Pancreas (tissue), 10 donors: Measurements from ENCODE around the gene C1orf115. TPM values are rescaled to one million over a fixed set of nuclear protein-coding genes. Genes with fewer than 3 reads are reported as not detected.
A peak's percentile ranks its signal among the peaks of the same experiment; 100 is the strongest.
"Not testable (repeated sequence)": the region's sequence is repeated elsewhere in the genome, so short reads cannot be mapped to it uniquely, and the experiment has no call there.

Experiments used
- ATAC-seq, 4 donors: fragments of 200-7000 bp; cut with Tn5 transposase; one replicate each; pipeline versions ENCODE4 v1.8.0 to v1.9.1; 2020; ENCODE audit warnings: mild to moderate bottlenecking in 4 of 4, moderate library complexity in 4 of 4
- DNase-seq, 6 donors: peaks; one replicate each; pipeline ENCODE4 v3.0.0-alpha.2; 2020
- FAIRE-seq: peaks from 2 replicates; lab custom pipeline; 2012; peaks lifted over from hg19 to GRCh38; lab: Jason Lieb, UNC
- H3K27ac ChIP-seq, 4 donors: fragments of 200-600 bp; sonication (generic); 1 replicate in 3 of 4; 2 replicates in 1 of 4; pipeline versions ENCODE4 v1.5.0 to v1.8.0; 2020
- H3K27me3 ChIP-seq, 4 donors: fragments of 200-600 bp; one replicate each; pipeline ENCODE4 v1.8.0; 2021
- H3K36me3 ChIP-seq, 3 donors: fragments of 200-600 bp; sonication (generic) in 1 of 3; one replicate each; pipeline versions ENCODE4 v1.5.0 to v1.8.0; 2020 to 2021
- H3K4me1 ChIP-seq, 3 donors: fragments of 200-600 bp; one replicate each; pipeline ENCODE4 v1.8.0; 2021
- H3K4me3 ChIP-seq, 4 donors: fragments of 200-600 bp; sonication (generic) in 2 of 4; one replicate each; pipeline versions ENCODE4 v1.5.0 to v1.8.0; 2020 to 2021
- H3K9me3 ChIP-seq, 4 donors: fragments of 200-600 bp; one replicate each; pipeline ENCODE4 v1.8.0; 2021
- CTCF ChIP-seq, 4 donors: fragments of 200-600 bp; sonication (generic) in 3 of 4; IDR thresholded peaks; one replicate each; pipeline versions ENCODE4 v1.5.0 to v1.8.0; 2021; ENCODE audit warnings: antibody characterized with exemption in 4 of 4
- WGBS, 2 donors: extraction: QIAGEN DNeasy Blood & Tissue Kit; methylation state at CpG; one replicate each; pipeline ENCODE4 v1.1.7; 2013; 5-methylcytosine and 5-hydroxymethylcytosine counted together
- intact Hi-C, 3 donors: fragments of 100-400 bp; cut with DNase I; formaldehyde crosslinking; loops; one replicate each; pipeline versions ENCODE4 v1.11.1 to v1.14.2; 2022
- polyA plus RNA-seq, 2 donors: library from polyadenylated mRNA; stranded (reverse); fragments of 200-250 nt; gene quantifications; one replicate each; pipeline ENCODE4 v1.2.3, GENCODE V29; 2013
- total RNA-seq, 6 donors: library from RNA; stranded (reverse); fragmentation: NEBNext Ultra II Directional in 4 of 6; extraction: Animal tissue kit (Norgen Biotek cat#: 25700) in 4 of 6; gene quantifications; one replicate each; pipeline versions ENCODE4 v1.2.1 to v1.2.4, GENCODE V29; 2021 to 2023
- donor health status: healthy with polysubstance abuse.
- donor health status: DM: no; HTN: no; CAD: no; lungs with moderate emphysema.
- donor health status: DM: no; HTN: no; CAD: no.
- donor health status: control.
- donor health status: control.
- donor health status: Bipolar disorder and iron deficiency.
- donor health status: DM: yes; HTN: yes; CAD: no.
- donor health status: DM: no; HTN: no; CAD: no.
- donor health status: DM: no; HTN: no; CAD: no.
- donor health status: DM: yes; HTN: yes; CAD: no.

Gene C1orf115
- total and polyA plus RNA-seq, 8 donors = 5.0 to 17.0 (median 7.4) TPM

- no peaks in the 10 kb centered on the region for H3K9me3 ChIP-seq
- H3K36me3 ChIP-seq = no peaks in the 10 kb centered on the region
- TF ChIP-seq CTCF (IDR thresholded peaks at IDR 0.05) = no peak
- intact Hi-C loops = no loop called here
- peak in 1 of 6 donors; percentile 61 for DNase-seq
- ATAC-seq = peak; percentile 26 to 78 (median 61)
- FAIRE-seq = no peak
- H3K27me3 ChIP-seq = no peaks in the 10 kb centered on the region
- no peak overlapping the region for H3K4me3 ChIP-seq
- H3K27ac ChIP-seq = peak overlapping the region in 1 of 4 donors; percentile 40
- WGBS, 2 donors = 54% methylated on average over 9 of the region's 9 CpGs
- peaks cover 4 to 24% (median 18%) of the 10 kb centered on the region in 3 donors for H3K4me1 ChIP-seq
Measured at GRCh38 chr1:220711056-220711809, 21.1 kb downstream of the C1orf115 start.

- H3K36me3 ChIP-seq, FAIRE-seq, H3K4me3 ChIP-seq, intact Hi-C loops, H3K27ac ChIP-seq, H3K9me3 ChIP-seq, H3K4me1 ChIP-seq, ATAC-seq, DNase-seq, H3K27me3 ChIP-seq: not testable (repeated sequence)
- whole genome bisulfite sequencing, 2 donors = 96 to 98% methylated on average over 5 of the region's 5 CpGs
Measured at GRCh38 chr1:220715986-220716385, 25.8 kb downstream of the C1orf115 start.

- no peak for FAIRE-seq
- intact Hi-C loops = no loop called here
- DNase-seq = no peak
- H3K9me3 ChIP-seq = no peaks in the 10 kb centered on the region
- H3K27me3 ChIP-seq = no peaks in the 10 kb centered on the region
- no peak for TF ChIP-seq CTCF (IDR thresholded peaks at IDR 0.05)
- H3K4me3 ChIP-seq = no peak overlapping the region
- no peaks in the 10 kb centered on the region for H3K4me1 ChIP-seq
- no peak overlapping the region for H3K27ac ChIP-seq
- WGBS, 2 donors = 86% methylated on average over 20 of the region's 20 CpGs
- no peak for ATAC-seq
- no peaks in the 10 kb centered on the region for H3K36me3 ChIP-seq
Measured at GRCh38 chr1:220717800-220718640, 27.9 kb downstream of the C1orf115 start.

- not testable (repeated sequence) for FAIRE-seq, H3K27ac ChIP-seq
- 75 to 82% methylated on average over 7 of the region's 7 CpGs for WGBS, 2 donors
Measured at GRCh38 chr1:220721266-220721665, 31.1 kb downstream of the C1orf115 start.

GRCh38 chr1:220726634-220727033, 36.5 kb downstream of the C1orf115 start:
- DNase-seq = no peak
- no peaks in the 10 kb centered on the region for H3K4me1 ChIP-seq
- no peak overlapping the region for H3K27ac ChIP-seq
- ATAC-seq = no peak
- no peak overlapping the region for H3K4me3 ChIP-seq
- H3K9me3 ChIP-seq = no peaks in the 10 kb centered on the region
- no peaks in the 10 kb centered on the region for H3K36me3 ChIP-seq
- no peak for FAIRE-seq
- H3K27me3 ChIP-seq = no peaks in the 10 kb centered on the region
- intact Hi-C loops = no loop called here
- 56 to 73% methylated on average over 3 of the region's 3 CpGs for WGBS, 2 donors
- TF ChIP-seq CTCF (IDR thresholded peaks at IDR 0.05) = no peak

More at GRCh38 chr1:220721266-220721665, 31.1 kb downstream of the C1orf115 start:
- H3K27me3 ChIP-seq, H3K36me3 ChIP-seq, H3K9me3 ChIP-seq, H3K4me3 ChIP-seq, DNase-seq, H3K4me1 ChIP-seq, ATAC-seq, intact Hi-C loops: not testable (repeated sequence)
